Naive B cell (primary cell): ENCODE results near the gene MYH7. TPM values are rescaled to one million over a fixed set of nuclear protein-coding genes. Genes with fewer than 3 reads are reported as not detected.
A peak's percentile ranks its signal among the peaks of the same experiment; 100 is the strongest.

ENCODE experiments used
- ATAC-seq, 2 donors: fragments of 150-1000 bp; cut with Tn5 transposase; 2 replicates each; pipeline ENCODE4 v1.10.0; 2021; ENCODE audit warnings: low read depth in 2 of 2, mild to moderate bottlenecking in 2 of 2, moderate library complexity in 2 of 2
- DNase-seq: peaks from one replicate; pipeline ENCODE4 v3.0.0; 2022
- H3K27ac Mint-ChIP-seq, 6 donors: one replicate each; pipeline ENCODE4 v1.8.0; 2020 to 2022; ENCODE audit warnings: mild to moderate bottlenecking in 6 of 6, mixed read lengths in 6 of 6, moderate library complexity in 5 of 6, inconsistent platforms in 2 of 6
- H3K27me3 Mint-ChIP-seq, 3 donors: one replicate each; pipeline ENCODE4 v1.8.0; 2021 to 2022; ENCODE audit warnings: mixed read lengths in 3 of 3, mild to moderate bottlenecking in 1 of 3
- H3K36me3 Mint-ChIP-seq, 2 donors: one replicate each; pipeline ENCODE4 v1.8.0; 2020 to 2022; ENCODE audit warnings: mixed read lengths in 2 of 2, inconsistent platforms in 1 of 2, mild to moderate bottlenecking in 1 of 2
- H3K4me1 Mint-ChIP-seq, 3 donors: one replicate each; pipeline ENCODE4 v1.8.0; 2020 to 2022; ENCODE audit warnings: mixed read lengths in 3 of 3, inconsistent platforms in 1 of 3, mild to moderate bottlenecking in 1 of 3, moderate library complexity in 1 of 3
- H3K4me3 Mint-ChIP-seq, 8 donors: one replicate each; pipeline ENCODE4 v1.8.0; 2020 to 2022; ENCODE audit warnings: mild to moderate bottlenecking in 8 of 8, mixed read lengths in 8 of 8, moderate library complexity in 8 of 8, inconsistent platforms in 2 of 8
- H3K9me3 Mint-ChIP-seq, 7 donors: one replicate each; pipeline ENCODE4 v1.8.0; 2020 to 2022; ENCODE audit warnings: mixed read lengths in 7 of 7, mild to moderate bottlenecking in 5 of 7, inconsistent platforms in 2 of 7, moderate library complexity in 1 of 7
- polyA plus RNA-seq, 6 donors: library from polyadenylated mRNA; unstranded; fragments of 300-500 nt; fragmentation: Illumina TruSeq; gene quantifications; one replicate each; pipeline ENCODE4 v1.2.3, GENCODE V29; 2021; ENCODE audit warnings: low read depth in 6 of 6

Gene MYH7
- polyA plus RNA-seq, 6 donors from 2014 or later: not detected

DNA sequence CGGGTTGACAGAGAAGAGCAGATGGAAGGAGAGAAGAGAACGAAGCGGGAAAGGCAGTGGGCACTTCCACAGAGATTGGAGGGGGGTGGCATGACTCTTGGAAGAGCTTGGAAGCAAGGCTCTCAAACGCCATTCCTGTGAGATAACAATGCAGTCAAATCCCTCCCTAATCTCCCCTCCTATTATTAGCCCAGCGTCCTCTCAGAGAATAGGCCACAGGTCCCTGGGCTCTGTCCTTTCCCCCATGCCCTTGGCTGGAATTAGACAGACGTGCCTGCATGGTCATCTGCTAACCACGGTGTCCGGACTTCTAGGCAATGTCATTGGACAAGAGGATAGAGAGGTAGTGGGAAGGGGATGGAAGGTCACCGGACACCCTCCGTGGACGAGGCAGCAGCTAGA, 8.0 kb upstream of the MYH7 start:
- DNase-seq: no peak
- peaks cover 30 to 62% (median 39%) of the 10 kb centered on the region in 3 donors for H3K27me3 Mint-ChIP-seq
- H3K9me3 Mint-ChIP-seq: no peaks in the 10 kb centered on the region
- H3K4me1 Mint-ChIP-seq: peaks cover 0 to 3% (median 0%) of the 10 kb centered on the region in 3 donors
- ATAC-seq: no peak
- no peak overlapping the region for H3K27ac Mint-ChIP-seq
- H3K4me3 Mint-ChIP-seq: no peak overlapping the region
- no peaks in the 10 kb centered on the region for H3K36me3 Mint-ChIP-seq

DNA sequence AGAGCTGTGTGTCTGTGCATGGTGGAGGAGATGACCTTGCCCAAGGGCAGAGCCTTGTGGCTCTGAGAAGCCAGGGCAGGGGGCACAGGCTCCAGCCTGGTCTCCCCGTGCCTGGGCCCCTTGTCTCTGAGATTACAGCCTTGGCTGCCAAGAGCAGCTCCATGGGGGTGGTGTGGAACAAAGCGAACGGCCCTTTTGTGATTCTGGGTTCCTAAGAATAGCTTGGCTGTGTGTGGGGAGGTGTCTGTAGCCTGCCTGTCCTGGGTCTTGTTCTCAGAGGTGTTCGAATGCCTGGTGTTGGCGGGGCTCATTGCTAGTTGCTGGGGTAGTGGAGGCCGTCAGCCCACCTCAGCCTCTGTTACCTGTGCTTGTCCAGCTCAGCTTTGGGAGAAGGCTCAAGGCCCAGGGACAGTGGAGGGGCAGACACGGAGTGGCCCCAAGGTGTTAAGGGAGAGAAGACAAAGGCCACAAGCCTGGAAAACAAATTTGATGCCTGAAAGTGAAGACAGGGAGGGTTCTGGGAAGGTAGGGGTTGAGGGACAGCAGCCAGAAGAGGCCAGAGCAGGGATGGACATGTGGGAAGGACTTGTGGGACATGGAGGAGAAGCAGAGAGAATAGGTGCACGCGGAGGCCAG, 7.4 kb upstream of the MYH7 start:
- no peak overlapping the region for H3K4me3 Mint-ChIP-seq
- no peaks in the 10 kb centered on the region for H3K36me3 Mint-ChIP-seq

DNA sequence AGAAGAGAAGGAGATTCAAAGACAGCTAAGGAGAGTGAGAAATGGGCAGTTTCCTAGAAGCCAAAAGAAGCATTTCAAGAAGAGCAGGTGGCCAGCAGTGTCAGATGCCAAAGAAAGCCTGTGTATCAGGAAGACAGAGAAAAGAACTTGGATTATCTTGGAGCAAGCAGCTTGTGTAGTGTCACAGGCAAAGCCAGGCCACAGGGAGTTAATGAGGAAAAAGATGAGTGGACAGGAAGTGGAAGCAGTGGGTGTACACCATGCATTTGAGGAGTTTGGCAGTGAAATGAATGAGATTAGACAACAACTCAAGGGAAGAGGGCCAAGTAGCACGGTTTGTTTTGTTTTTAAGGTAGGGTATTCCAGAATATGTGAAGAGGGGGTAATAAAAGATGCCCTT, 5.6 kb upstream of the MYH7 start:
- Mint-ChIP-seq H3K36me3 (no peaks in the 10 kb centered on the region), H3K4me3 (no peak overlapping the region), H3K9me3 (no peaks in the 10 kb centered on the region), H3K27me3 (peaks cover 23 to 54% (median 39%) of the 10 kb centered on the region in 3 donors), H3K4me1 (no peaks in the 10 kb centered on the region), H3K27ac (no peak overlapping the region)
- DNase-seq: no peak
- ATAC-seq: no peak

More for the DNA sequence above, 7.4 kb upstream of the MYH7 start:
- Mint-ChIP-seq H3K27ac (no peak overlapping the region), H3K9me3 (no peaks in the 10 kb centered on the region), H3K4me1 (peaks cover 0 to 3% (median 0%) of the 10 kb centered on the region in 3 donors), H3K27me3 (peaks cover 27 to 56% (median 39%) of the 10 kb centered on the region in 3 donors)
- ATAC-seq (no peak), DNase-seq (no peak)

DNA sequence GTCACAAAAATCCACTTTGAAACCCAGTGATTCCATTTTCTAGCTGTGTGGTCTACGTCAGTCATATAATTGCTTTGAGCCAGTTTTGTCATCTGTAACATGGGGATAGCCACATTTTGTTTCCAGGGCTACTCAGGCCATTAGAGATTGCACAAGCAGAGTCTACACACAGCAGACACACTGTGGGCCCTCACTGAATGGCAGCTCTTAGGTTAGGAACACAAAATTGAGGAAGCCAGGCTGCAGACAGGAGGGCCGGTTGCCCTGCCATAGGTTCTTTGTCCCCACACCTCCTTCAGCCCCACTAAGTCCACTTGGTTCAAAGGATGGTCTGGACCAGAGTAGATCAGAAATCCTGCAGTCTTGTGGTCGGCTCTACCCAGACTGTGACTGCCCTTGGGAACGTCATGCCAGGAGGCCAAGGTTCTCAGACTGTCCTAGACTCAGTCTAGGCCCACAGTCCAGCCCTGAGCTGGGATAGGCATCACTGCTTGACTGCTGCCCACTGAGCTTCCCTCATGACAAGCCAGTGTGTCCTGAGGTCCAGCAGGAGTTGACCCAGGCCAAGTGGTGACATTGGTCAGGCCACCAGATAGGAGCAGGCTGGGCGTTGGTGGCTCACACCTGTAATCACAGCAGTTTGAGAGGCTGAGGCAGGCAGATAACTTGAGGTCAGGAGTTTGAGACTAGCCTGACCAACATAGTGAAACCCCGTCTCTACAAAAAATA, 3.8 kb upstream of the MYH7 start:
- no peak for ATAC-seq
- Mint-ChIP-seq H3K27me3 (peaks cover 22 to 56% (median 53%) of the 10 kb centered on the region in 3 donors), H3K4me1 (no peaks in the 10 kb centered on the region), H3K36me3 (no peaks in the 10 kb centered on the region), H3K4me3 (no peak overlapping the region), H3K27ac (no peak overlapping the region), H3K9me3 (peaks cover 0 to 2% (median 0%) of the 10 kb centered on the region in 7 donors)
- no peak for DNase-seq

DNA sequence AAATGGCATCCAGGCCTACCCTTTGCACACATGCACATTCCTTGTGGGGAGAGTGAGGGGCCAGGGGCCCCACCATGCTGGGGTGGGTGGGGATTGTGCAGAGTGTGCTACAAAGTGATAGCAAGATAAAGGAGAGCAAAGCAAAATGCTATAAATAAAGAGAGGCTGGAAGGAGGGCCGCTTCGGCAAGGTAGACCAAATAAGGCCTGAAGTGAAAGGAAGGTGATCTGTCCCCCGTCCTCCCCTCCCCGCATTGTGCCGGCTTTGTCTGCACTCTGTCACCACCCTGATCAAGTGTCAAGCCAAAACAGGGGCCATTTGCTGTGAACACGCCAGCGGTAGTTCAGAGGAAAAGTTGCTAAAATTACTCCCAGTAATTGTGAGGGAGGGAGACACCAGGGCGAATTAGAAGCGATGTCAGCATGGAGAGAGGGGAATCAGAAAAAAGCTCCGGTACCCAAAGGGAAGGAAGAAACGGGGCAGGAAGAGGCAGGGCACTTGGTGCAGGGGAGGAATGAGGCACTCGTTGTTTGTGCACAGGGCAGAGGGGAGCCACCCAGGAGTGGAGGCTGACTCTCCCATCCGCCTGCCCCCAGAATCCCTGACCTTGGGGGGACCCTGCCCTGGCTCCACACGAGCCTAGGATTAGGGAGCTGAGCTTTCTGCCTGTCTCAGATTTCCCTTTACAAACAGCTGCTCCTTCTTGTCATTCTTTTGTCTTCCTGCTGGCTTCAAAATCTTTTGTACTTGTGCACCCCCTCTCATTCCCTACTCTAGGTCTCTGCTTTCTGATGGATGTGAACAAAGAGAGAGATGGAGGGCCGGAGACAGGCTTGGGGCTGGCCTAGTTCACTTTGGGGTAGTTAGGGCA, 2.9 kb upstream of the MYH7 start:
- Mint-ChIP-seq H3K36me3 (no peaks in the 10 kb centered on the region), H3K27me3 (peaks cover 26 to 56% (median 55%) of the 10 kb centered on the region in 3 donors), H3K27ac (no peak overlapping the region), H3K4me3 (no peak overlapping the region), H3K9me3 (peaks cover 0 to 2% (median 0%) of the 10 kb centered on the region in 7 donors), H3K4me1 (no peaks in the 10 kb centered on the region)
- ATAC-seq: no peak
- no peak for DNase-seq

DNA sequence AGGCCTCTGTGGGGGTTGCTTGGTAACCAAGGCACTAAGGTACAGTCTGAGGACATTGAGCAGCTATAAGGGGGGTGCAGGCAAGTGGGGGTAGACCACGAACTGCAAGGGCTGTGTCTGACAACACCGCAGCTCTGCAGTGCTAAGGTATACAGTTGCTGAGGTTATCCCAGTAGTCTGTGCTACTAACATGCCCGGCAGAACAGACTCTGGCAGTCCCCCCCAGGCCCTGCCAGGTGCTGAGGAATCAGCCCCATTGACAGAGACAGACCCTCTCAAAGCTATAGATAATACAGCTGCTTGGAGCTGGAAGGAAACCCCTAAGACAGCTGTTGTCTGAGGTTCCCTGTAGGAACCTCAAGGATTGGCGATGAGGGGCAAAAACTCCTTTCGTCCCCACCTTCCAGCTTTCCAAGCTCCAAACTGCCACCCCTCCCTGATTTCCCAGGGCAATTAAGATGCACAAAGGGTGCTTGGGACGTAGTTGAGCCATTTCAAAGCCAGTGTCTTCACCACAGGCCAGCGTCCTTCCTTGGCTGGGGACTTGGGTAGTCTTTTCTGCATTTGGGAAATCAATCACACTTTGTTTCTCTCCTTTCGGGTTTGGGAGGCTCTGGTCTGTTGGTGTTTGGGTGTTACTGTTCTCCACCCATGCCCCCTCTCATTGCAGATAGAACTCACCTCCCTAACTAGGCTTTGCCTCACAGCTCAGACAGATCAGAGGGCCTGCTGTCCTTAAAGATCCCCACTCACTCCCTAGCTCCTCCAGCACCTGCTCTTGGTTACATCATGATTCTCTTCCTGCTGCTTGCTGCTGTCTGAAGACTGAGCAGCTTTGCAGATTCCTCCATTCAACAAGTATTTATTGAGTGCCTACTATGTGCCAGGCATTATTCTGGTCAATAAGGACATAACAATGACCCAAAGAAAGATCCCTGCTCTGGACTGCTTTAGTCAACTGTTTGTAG, 2.0 kb upstream of the MYH7 start:
- no peak for ATAC-seq
- Mint-ChIP-seq H3K9me3 (peaks cover 0 to 2% (median 0%) of the 10 kb centered on the region in 7 donors), H3K27ac (peak overlapping the region in 1 of 6 donors; percentile 32), H3K4me1 (no peaks in the 10 kb centered on the region), H3K4me3 (no peak overlapping the region), H3K27me3 (peaks cover 20 to 54% (median 52%) of the 10 kb centered on the region in 3 donors), H3K36me3 (no peaks in the 10 kb centered on the region)
- DNase-seq: no peak

DNA sequence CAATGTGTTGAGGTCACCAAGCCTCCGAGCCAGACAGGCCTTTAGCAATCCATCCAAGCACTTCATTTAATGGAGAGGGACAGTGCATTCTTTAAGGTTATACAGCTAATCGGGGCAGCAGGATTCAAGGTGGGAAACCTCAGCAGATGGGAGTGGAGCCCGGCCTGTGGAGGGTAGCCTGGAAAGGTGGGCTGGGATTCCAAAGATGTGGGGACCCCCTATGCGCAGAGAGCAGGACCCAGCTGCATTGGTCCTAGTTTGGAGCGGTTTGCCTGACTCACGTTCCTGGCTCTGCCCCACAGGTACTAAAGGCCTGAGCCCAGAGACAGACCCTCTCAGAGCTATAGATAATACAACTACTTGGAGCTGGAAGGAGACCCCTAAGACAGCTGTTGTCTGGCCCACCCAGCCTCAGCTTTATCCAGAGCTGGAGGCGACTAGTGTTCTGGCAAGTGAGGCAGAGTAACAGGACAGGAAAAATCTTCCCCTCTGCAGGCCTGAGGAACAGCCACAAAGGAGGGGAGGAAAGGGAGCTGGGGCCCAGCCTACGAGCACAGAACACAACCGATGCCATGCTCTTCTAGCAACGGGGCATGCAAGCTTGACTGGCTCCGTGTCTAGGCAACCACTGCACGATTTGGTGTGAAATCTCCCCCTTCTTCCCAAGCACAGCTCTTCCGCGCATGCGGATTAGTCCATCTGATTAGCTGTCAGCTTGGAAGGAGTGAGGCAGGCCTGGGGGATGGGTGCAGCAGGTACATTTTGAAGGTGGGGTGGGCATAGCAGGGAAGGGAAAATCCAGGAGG, 1.1 kb upstream of the MYH7 start:
- H3K36me3 Mint-ChIP-seq: no peaks in the 10 kb centered on the region
- H3K4me1 Mint-ChIP-seq: no peaks in the 10 kb centered on the region
- DNase-seq: no peak
- peaks cover 17 to 57% (median 53%) of the 10 kb centered on the region in 3 donors for H3K27me3 Mint-ChIP-seq
- H3K9me3 Mint-ChIP-seq: peaks cover 0 to 2% (median 0%) of the 10 kb centered on the region in 7 donors
- H3K27ac Mint-ChIP-seq: no peak overlapping the region
- no peak overlapping the region for H3K4me3 Mint-ChIP-seq
- ATAC-seq: no peak

DNA sequence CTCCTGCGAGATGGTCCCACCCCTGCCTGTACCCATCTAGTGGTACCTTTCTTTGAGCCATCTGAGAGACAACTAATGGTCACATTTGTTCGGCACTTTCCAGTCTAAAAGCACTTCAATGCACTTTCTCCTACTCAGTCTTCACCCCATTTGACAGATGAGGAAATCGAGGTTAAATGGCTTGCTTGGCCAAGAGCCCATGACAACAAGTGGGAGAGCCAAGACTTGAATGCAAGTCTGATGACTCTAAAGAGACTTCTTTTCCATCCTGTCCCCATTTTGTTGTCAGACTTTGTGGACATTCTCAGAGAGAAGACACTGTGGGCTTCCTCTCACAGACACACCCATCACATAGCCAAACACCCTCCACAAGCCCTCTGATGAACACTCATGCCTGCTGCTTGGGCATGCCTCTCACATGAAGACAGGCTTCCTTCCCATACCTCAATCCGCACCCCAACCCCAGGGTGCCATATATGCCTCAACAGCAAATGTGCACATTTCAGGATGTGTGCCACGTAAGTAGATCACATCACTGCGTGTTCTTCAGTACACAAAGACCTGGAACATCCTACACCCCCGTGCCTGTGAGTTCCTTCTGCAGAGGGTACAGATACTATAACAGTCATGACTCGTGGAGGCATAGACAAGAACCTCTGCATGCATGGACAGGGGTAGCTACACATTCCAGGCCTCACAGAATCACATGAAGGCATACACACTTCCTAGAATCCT, 805 bp downstream of the MYH7 start:
- no peaks in the 10 kb centered on the region for H3K4me1 Mint-ChIP-seq
- no peak overlapping the region for H3K4me3 Mint-ChIP-seq
- H3K27me3 Mint-ChIP-seq: peaks cover 16 to 57% (median 48%) of the 10 kb centered on the region in 3 donors
- no peaks in the 10 kb centered on the region for H3K36me3 Mint-ChIP-seq
- no peak for ATAC-seq
- DNase-seq: no peak
- peaks cover 0 to 2% (median 0%) of the 10 kb centered on the region in 7 donors for H3K9me3 Mint-ChIP-seq
- H3K27ac Mint-ChIP-seq: no peak overlapping the region

DNA sequence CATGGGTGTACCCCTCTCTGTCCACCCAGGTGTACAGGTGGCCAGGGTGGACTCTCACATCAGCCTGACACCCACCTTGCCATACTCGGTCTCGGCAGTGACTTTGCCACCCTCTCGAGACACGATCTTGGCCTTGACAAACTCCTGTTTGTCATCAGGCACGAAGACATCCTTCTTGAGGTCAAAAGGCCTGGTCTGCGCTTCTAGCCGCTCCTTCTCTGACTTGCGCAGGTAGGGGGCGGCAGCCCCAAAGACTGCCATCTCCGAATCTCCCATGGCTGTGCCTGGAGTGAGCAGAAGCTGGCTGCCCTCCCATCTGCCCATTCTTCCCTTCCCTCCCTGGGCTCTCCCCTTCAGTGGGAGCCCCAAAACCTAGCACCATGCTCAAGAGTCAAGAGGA, 2.0 kb downstream of the MYH7 start:
- peaks cover 16 to 57% (median 48%) of the 10 kb centered on the region in 3 donors for H3K27me3 Mint-ChIP-seq
- no peak overlapping the region for H3K4me3 Mint-ChIP-seq
- no peaks in the 10 kb centered on the region for H3K4me1 Mint-ChIP-seq
- H3K9me3 Mint-ChIP-seq: peaks cover 0 to 2% (median 0%) of the 10 kb centered on the region in 7 donors
- H3K27ac Mint-ChIP-seq: no peak overlapping the region
- no peaks in the 10 kb centered on the region for H3K36me3 Mint-ChIP-seq
- ATAC-seq (no peak), DNase-seq (no peak)

DNA sequence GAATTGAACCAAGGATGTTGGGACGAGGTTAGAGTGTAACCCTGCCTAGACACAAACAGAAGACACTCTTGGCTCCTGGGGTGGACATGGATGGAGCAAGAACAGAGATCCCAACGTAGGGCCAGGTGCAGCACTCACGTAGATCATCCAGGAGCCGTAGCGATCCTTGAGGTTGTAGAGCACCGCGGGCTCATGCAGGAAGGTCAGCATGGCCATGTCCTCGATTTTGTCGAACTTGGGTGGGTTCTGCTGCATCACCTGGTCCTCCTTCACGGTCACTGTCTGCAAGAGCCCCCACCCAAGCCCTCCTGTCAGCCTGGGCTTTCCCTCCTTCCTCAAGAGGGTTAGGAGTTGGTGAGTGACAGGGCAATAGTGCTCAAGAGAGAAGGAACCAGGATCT, 2.5 kb downstream of the MYH7 start:
- no peak for ATAC-seq
- Mint-ChIP-seq H3K27ac (no peak overlapping the region), H3K4me3 (no peak overlapping the region), H3K4me1 (no peaks in the 10 kb centered on the region), H3K27me3 (peaks cover 16 to 57% (median 48%) of the 10 kb centered on the region in 3 donors), H3K9me3 (peaks cover 0 to 2% (median 0%) of the 10 kb centered on the region in 7 donors), H3K36me3 (no peaks in the 10 kb centered on the region)
- no peak for DNase-seq

DNA sequence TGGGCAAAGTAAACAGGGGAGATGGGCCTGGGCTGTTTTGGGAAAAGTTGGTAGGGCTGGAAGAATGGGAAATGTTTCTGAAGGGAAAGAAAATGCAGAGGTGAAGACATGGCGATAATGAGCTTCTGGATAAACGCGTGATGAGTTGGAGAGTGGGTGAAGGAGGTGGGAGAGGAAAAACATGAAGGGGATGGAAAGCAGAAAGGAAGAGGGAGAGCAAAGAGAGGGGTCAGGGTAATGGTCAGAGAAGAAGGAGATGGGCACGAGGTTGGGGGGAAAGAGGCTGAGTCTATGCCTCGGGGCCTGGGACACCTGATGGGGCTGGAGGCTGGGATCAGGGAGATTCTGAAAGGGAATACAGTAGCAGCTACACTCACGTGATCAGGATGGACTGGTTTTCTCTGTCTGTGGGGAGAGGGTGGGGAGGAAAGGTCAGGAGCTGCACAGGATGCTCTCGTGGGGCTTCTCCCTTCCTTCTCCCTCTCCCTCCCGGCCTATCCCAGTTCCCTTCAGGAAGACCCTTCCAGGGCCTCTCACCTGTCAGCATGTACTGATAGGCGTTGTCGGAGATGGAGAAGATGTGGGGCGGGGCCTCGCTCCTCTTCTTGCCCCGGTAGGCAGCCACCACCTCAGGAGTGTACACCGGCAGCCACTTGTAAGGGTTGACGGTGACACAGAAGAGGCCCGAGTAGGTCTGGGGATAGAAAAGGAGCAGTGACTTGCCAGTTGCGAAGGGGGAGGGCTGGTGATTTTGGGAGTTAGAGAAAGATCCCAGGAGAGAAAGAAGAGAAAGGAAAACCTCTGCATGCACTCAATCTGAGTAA, 3.1 kb downstream of the MYH7 start:
- Mint-ChIP-seq H3K36me3 (no peaks in the 10 kb centered on the region), H3K9me3 (peaks cover 0 to 2% (median 0%) of the 10 kb centered on the region in 7 donors), H3K4me3 (no peak overlapping the region), H3K4me1 (no peaks in the 10 kb centered on the region), H3K27me3 (peaks cover 16 to 57% (median 48%) of the 10 kb centered on the region in 3 donors), H3K27ac (no peak overlapping the region)
- ATAC-seq (no peak), DNase-seq (no peak)
